ENCODE data around the gene GPR160. TPM values are rescaled to one million over a fixed set of nuclear protein-coding genes. Genes with fewer than 3 reads are reported as not detected.

The GPR160 gene
- total RNA-seq, 2 experiments from 2014 or later = 8.2 to 9.6 TPM

DNA sequence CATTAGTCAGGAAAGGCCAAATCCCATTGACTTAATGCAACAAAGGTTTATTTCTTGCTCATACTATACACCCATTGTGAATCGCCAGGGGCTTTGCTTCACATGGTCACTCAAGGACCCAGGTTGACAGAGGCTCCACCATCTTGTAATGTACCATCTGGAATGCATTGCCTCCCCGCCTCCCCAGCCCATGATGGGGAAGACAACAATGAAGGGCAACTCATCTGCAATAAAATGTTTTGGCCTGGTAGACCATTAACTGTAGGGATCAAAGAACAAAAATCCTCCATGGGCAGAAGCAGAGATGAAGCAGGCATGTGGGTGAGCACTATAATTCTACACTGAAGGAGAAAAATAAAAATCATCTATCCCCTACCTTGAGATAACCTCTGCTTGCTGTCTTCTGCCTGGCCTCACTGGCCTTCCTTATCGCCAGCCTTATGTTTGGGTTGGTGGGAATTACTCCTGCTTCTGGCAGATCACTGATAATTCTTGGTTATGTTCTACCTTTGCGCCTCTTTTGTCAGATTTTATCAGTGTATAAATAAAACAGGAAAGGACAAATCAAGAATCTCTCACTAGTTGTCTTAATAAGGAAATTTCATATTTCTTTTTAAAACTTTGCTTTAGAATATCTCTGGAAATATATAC, 37.8 kb downstream of the GPR160 start:
- H3K27me3 Mint-ChIP-seq = no peaks in the 10 kb centered on the region
- no peaks in the 10 kb centered on the region for H3K9me3 Mint-ChIP-seq
- peaks cover 17% of the 10 kb centered on the region for H3K36me3 Mint-ChIP-seq
- DNase-seq = no peak
- H3K4me3 Mint-ChIP-seq = no peak overlapping the region
- H3K27ac Mint-ChIP-seq = no peak overlapping the region
- H3K4me1 Mint-ChIP-seq = peaks cover 2% of the 10 kb centered on the region

DNA sequence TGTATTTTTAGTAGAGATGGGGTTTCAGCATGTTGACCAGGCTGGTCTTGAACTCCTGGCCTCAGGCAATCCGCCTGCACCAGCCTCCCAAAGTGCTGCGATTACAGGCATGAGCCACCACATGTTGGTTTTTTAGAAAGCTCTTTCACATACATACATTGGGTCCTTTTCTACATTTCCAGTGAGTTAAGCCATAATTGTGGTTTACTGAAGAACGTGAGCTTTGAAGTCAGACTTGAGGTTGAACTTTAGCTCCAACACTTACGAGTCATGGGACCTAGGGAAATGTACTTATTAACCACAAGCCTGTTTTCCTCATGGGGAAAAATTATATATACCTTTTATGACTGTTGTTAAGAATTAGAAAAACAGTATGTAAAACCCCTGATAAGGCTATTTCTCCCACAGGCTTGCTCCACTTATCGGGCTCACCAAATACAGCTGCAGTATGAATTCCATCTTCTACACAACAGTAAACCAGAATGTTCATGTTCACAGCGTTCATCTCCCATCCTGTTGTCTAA, 39.0 kb downstream of the GPR160 start:
- H3K9me3 Mint-ChIP-seq = no peaks in the 10 kb centered on the region
- no peak for DNase-seq
- no peak overlapping the region for H3K4me3 Mint-ChIP-seq
- H3K36me3 Mint-ChIP-seq = peaks cover 18% of the 10 kb centered on the region
- peaks cover 2% of the 10 kb centered on the region for H3K4me1 Mint-ChIP-seq
- no peaks in the 10 kb centered on the region for H3K27me3 Mint-ChIP-seq
- no peak overlapping the region for H3K27ac Mint-ChIP-seq

DNA sequence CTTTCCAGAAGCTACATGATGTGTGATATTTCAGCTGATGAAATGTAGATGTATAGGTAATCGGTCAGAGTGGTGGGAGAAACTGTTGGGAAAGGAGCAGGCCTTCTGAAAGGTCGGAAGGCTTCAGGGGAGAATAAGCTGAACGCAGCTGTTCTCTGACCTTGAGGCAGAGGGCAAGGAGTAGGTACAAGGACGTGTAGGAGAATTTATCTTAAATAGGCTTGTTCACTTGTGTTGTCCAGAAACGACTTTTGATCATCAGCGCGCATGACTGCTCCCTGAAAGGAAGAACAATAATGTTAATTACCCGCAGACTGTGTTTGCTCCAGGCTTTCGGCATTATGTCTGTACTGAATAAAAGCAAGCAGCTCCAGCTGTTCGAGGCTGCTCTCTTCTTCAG, 39.6 kb downstream of the GPR160 start:
- Mint-ChIP-seq H3K36me3 (peaks cover 17% of the 10 kb centered on the region), H3K9me3 (no peaks in the 10 kb centered on the region), H3K4me3 (no peak overlapping the region), H3K27me3 (no peaks in the 10 kb centered on the region), H3K4me1 (peaks cover 2% of the 10 kb centered on the region), H3K27ac (no peak overlapping the region)
- DNase-seq = no peak

DNA sequence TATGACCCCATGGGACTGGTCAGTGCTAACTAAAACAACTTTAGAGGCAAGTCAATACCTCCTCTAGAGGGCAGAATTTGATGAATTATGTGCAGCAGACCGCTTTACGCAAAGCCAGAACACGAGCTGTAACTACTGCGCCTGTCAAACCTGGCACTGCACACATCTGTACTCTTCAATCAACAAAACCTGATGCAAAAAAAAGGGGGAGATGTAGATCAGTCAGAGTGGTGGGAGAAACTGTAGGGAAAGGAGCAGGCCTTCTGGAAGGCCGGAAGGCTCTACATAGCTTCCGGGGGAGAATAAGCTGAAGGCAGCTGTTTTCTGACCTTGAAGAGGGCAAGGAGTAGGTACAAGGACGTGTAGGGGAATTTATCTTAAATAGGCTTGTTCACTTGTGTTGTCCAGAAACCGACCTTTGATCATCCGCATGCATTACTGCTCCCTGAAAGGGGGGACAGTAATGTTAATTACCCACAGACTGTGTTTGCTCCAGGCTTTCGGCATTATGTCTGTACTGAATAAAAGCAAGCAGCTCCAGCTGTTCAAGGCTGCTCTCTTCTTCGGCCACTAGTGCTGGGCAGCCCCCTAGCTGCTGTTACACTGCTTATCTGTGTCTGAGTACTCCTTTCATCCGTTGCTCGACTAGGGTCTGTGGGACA, 41.0 kb downstream of the GPR160 start:
- Mint-ChIP-seq H3K27ac (no peak overlapping the region), H3K36me3 (peaks cover 19% of the 10 kb centered on the region), H3K4me1 (peaks cover 2% of the 10 kb centered on the region), H3K9me3 (peaks cover 2% of the 10 kb centered on the region), H3K4me3 (no peak overlapping the region), H3K27me3 (no peaks in the 10 kb centered on the region)
- DNase-seq = no peak

DNA sequence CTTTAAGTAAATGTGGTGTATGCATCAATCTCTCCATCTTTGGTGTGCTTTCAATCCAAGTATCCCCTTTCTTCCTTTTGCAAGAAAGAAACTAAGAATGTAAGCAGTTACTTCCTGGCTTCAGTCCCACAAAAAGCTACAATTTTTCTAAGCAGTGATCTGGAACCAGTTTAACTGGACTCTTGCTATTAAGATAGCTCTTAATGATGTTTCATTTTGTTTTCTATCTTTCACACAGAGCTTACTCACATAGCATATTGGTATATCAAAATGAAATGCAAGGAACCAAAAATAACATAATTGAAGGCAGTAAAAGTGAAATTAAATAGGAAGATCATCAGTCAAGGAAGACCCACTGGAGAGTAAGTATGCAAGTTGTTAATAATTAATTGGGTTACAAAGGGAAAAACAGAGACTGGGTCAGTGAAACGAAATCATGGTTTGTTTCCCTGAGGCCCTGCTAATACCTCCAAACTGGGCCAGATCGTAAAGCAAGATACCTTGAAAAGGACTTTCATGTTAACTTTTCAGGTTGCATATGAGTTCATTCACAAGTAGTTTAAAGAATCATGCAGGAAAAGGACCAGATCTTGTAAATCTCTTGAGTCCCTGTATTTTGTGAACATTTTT, 41.9 kb downstream of the GPR160 start:
- H3K27ac Mint-ChIP-seq = no peak overlapping the region
- DNase-seq = no peak
- H3K4me3 Mint-ChIP-seq = no peak overlapping the region
- no peaks in the 10 kb centered on the region for H3K27me3 Mint-ChIP-seq
- H3K4me1 Mint-ChIP-seq = peaks cover 2% of the 10 kb centered on the region
- peaks cover 2% of the 10 kb centered on the region for H3K9me3 Mint-ChIP-seq
- peaks cover 21% of the 10 kb centered on the region for H3K36me3 Mint-ChIP-seq

DNA sequence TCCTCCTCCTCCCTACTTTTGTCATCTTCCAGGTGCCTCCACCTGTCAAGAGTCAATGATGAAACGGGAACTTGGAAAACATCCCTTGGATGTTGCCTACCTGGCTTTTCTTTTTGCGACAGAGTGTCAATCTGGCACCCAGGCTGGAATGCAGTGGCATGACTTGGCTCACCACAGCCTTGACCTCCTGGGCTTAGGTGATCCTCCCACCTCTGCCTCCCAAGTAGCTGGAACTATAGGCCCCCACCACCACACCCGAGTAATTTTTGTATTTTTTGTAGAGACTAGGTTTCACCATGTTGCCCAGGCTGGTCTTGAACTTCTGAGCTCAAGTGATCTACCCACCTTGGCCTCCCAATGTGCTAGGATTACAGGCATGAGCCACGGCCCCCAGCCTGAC, 42.8 kb downstream of the GPR160 start:
- H3K27me3 Mint-ChIP-seq = no peaks in the 10 kb centered on the region
- H3K36me3 Mint-ChIP-seq = peaks cover 23% of the 10 kb centered on the region

DNA sequence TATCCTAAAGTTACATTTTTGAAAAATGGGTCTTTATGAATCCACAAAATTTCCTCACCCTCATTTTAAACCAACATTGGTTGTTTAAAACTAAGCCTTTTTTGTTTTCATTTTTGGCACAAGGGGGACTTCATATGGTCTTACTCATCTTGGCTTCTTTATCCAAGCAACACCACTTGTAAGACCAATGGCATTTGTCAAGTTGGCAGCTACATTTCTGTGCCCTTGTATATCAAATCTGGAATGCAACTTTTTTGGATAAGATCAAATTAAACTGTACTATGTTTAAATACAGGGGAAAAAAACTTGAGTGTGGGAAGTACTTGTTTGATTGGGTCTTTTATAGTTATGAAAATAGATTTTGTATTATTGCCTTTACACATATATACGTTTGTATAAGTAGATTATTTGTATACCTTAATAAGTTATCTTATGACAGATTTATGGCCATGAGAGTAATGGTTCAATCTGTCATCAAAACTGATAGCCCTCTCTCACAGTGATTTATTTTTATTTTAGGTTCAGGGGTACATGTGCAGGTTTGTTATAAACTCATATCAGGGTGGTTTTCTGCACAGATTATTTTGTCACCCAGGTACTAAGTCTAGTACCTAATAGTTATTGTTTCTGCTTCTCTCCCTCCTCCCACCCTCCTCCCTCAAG, 43.4 kb downstream of the GPR160 start:
- Mint-ChIP-seq H3K4me3 (no peak overlapping the region), H3K4me1 (peaks cover 2% of the 10 kb centered on the region), H3K36me3 (peaks cover 24% of the 10 kb centered on the region), H3K27ac (no peak overlapping the region), H3K27me3 (no peaks in the 10 kb centered on the region), H3K9me3 (peaks cover 2% of the 10 kb centered on the region)
- no peak for DNase-seq

More for the DNA sequence above, 42.8 kb downstream of the GPR160 start:
- H3K9me3 Mint-ChIP-seq = peaks cover 2% of the 10 kb centered on the region
- H3K4me3 Mint-ChIP-seq = no peak overlapping the region
- H3K27ac Mint-ChIP-seq = no peak overlapping the region
- DNase-seq = no peak
- H3K4me1 Mint-ChIP-seq = peaks cover 2% of the 10 kb centered on the region

DNA sequence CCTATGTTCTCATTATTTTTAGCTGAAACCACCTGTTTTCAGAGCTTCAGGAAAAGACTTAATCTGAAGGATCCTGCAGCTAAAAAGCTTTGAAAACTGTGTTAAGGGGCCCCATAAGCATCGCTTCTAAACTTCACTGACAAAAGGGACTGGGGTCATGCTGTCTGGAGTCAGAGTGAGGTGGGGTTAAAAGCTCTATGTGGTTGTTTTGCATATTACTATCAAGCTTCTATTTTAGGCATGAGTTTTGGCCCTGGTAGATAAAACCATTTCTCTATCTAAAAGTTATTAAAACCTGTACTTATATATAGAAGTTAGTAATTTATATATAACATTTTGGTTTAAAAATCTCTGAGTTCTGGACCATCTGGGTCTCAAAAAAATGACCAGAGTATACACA, 45.5 kb downstream of the GPR160 start:
- peaks cover 2% of the 10 kb centered on the region for H3K9me3 Mint-ChIP-seq

DNA sequence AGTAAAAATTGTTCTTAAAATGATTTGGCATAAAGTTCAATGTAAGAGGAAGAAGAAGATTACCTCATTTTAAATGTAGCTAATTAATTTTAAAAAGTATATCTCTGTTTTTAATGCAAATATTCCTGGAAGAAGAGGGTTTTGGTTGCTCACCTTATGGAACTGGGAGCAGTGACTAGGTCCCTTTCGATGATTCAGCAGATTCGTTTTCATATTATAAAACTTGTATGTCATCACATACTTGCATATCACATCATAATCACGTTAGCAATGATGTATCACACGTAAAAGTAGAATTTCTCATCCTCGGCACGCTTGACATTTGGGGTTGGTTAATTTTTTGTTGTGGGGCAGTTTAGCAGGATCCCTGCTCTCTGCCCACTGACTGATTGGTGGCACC, 47.6 kb downstream of the GPR160 start:
- H3K9me3 Mint-ChIP-seq = peaks cover 2% of the 10 kb centered on the region
- H3K4me3 Mint-ChIP-seq = no peak overlapping the region
- peak overlapping the region; percentile 25 for H3K27ac Mint-ChIP-seq
- no peak for DNase-seq
- peaks cover 27% of the 10 kb centered on the region for H3K36me3 Mint-ChIP-seq
- H3K4me1 Mint-ChIP-seq = peaks cover 1% of the 10 kb centered on the region
- no peaks in the 10 kb centered on the region for H3K27me3 Mint-ChIP-seq

More for the DNA sequence above, 45.5 kb downstream of the GPR160 start:
- no peak for DNase-seq
- H3K27ac Mint-ChIP-seq = no peak overlapping the region
- H3K36me3 Mint-ChIP-seq = peaks cover 22% of the 10 kb centered on the region
- no peak overlapping the region for H3K4me3 Mint-ChIP-seq
- no peaks in the 10 kb centered on the region for H3K27me3 Mint-ChIP-seq
- H3K4me1 Mint-ChIP-seq = no peaks in the 10 kb centered on the region

DNA sequence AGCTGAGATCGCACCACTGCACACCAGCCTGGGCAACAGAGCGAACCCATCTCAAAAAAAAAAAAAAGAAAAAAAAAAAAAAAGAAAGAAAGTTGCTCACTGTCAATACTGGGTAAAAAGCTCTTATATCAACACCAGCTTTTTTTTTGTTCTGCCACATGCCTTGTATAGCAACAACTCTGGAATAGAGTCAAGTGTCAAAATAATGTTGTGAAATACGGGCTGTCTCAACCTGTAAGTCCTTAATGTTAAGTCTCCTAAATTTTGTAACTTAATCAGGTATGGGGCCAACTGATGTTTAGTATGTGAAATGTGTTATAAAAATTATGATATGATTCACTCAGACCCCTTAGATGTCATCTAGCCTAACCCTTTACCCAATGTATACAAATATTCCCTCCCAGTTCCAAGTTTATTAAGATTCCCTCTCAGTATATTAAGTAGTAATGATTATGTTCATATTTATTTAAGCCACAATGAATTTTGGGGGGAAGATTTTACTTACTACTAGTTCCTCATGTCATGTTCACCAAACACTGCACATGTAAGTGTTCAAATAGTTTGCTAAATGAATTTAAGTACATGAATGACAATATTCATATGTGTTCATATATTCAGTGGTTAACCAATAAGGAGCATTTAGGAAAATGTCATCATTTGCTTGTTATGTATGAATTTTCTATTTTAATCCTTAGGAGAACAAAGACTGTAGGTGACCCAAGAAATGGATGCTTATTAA, 52.2 kb downstream of the GPR160 start:
- Mint-ChIP-seq H3K36me3 (peaks cover 30% of the 10 kb centered on the region), H3K4me1 (peaks cover 13% of the 10 kb centered on the region), H3K4me3 (no peak overlapping the region), H3K9me3 (no peaks in the 10 kb centered on the region), H3K27ac (peak overlapping the region; percentile 42), H3K27me3 (no peaks in the 10 kb centered on the region)
- no peak for DNase-seq

DNA sequence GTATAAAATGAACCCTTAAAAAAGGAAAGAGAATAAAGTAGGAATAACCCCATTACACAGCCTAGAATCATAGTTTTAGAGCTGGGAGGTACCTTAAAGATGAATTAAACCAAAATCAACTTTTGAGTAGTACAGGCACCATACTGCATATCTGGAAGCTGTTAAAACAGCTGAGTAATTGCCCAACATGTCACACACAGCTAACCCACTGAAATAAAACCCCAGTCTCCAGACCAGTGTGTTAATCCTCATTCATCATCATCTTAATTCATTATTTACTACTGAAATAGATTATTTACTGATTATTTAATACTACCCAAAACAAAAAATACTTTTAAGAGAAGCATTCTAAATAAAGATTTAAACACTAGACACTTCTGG, 52.8 kb downstream of the GPR160 start:
- DNase-seq = no peak
- Mint-ChIP-seq H3K27me3 (no peaks in the 10 kb centered on the region), H3K27ac (no peak overlapping the region), H3K36me3 (peaks cover 32% of the 10 kb centered on the region), H3K4me1 (peaks cover 13% of the 10 kb centered on the region), H3K4me3 (no peak overlapping the region), H3K9me3 (no peaks in the 10 kb centered on the region)

DNA sequence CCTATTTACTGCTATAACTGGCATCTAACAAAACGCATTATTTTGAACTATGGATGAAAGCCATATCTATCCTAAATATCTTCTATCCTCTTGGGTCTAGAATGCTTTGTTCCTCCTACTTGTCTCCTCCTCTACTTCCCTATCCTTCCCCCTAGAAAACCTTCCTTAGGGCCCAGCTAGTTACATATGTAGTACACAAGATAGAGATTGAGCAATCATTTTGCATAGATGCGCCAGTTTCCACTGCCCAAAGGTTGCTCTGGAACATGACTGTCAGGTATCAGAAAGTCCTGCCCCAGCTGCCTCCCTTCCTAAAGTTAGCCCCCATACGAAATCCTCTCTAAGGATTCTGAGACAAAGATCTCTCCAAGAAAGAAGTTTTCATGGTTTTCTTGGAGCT, 55.1 kb downstream of the GPR160 start:
- H3K4me1 Mint-ChIP-seq = peaks cover 15% of the 10 kb centered on the region
- no peak for DNase-seq
- H3K9me3 Mint-ChIP-seq = no peaks in the 10 kb centered on the region
- H3K27ac Mint-ChIP-seq = no peak overlapping the region
- H3K4me3 Mint-ChIP-seq = no peak overlapping the region
- H3K27me3 Mint-ChIP-seq = no peaks in the 10 kb centered on the region
- H3K36me3 Mint-ChIP-seq = peaks cover 31% of the 10 kb centered on the region

DNA sequence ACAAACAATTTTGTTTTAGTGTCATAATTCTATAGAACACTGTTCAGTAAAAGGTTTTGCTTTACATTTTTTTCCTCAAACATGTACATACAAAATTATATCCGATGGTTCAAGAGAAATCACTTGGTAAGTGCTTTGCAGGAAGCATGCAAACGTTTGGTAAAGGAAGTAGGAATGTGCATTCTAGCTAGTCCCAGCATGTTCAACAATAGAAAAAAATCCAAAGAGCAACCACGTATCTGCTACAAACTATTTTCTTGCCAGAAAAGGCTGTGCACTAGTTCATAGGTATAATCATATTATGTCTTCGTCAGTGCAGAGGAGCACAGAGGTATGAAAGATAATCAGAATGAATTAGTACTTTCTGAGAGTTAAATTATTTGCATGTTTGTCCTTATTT, 58.0 kb downstream of the GPR160 start:
- Mint-ChIP-seq H3K4me3 (no peak overlapping the region), H3K9me3 (no peaks in the 10 kb centered on the region), H3K4me1 (peaks cover 32% of the 10 kb centered on the region), H3K27me3 (no peaks in the 10 kb centered on the region), H3K36me3 (peaks cover 39% of the 10 kb centered on the region), H3K27ac (peak overlapping the region; percentile 54)
- no peak for DNase-seq

DNA sequence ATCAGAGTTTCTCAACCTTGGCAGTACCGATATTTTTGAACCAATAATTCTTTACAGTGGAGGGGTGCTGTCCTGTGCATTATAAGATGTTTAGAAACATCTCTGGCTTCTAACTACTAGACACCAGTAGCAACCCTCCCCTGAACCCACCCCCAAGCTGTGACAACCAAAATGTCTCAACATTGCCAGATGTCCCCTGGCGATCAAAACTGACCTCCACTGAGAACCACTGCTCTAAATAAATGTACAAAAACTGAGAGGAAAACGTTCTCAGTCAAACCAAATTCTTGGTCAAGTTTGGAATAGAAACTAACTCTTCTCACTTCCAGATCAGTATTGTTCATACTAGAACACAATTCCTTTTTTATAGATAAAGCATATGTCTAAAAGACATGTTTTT, 58.5 kb downstream of the GPR160 start:
- DNase-seq = no peak

More for the DNA sequence above, 58.5 kb downstream of the GPR160 start:
- peaks cover 31% of the 10 kb centered on the region for H3K4me1 Mint-ChIP-seq
- H3K36me3 Mint-ChIP-seq = peaks cover 36% of the 10 kb centered on the region
- H3K27ac Mint-ChIP-seq = no peak overlapping the region
- no peaks in the 10 kb centered on the region for H3K27me3 Mint-ChIP-seq
- H3K9me3 Mint-ChIP-seq = no peaks in the 10 kb centered on the region
- H3K4me3 Mint-ChIP-seq = no peak overlapping the region

Measured in activated naive CD8-positive, alpha-beta T cell treated with anti-CD3 and anti-CD28 coated beads for 36 hours (primary cell).